Urinary bladder (tissue), 4 donors: Measurements from ENCODE around the gene CEACAM18. TPM values are rescaled to one million over a fixed set of nuclear protein-coding genes. Genes with fewer than 3 reads are reported as not detected.
"Not testable (repeated sequence)": the region's sequence is repeated elsewhere in the genome, so short reads cannot be mapped to it uniquely, and the experiment has no call there.

Experiments used
- DNase-seq: peaks from one replicate; pipeline ENCODE4 v3.0.0-alpha.2; 2015; ENCODE audit errors: extremely low spot score
- H3K27ac ChIP-seq: one replicate; pipeline ENCODE4 v1.5.1; 2013; ENCODE audit warnings: low read depth, mild to moderate bottlenecking, moderate library complexity
- H3K36me3 ChIP-seq: one replicate; pipeline ENCODE4 v1.6.1; 2013; ENCODE audit warnings: mild to moderate bottlenecking, moderate library complexity; ENCODE audit not compliant: insufficient read depth
- H3K4me1 ChIP-seq: one replicate; pipeline ENCODE4 v1.6.1; 2013; ENCODE audit warnings: mild to moderate bottlenecking, moderate library complexity; ENCODE audit not compliant: insufficient read depth
- H3K4me3 ChIP-seq: one replicate; pipeline ENCODE4 v1.5.1; 2013; ENCODE audit warnings: low read depth, low read length
- WGBS: extraction: QIAGEN DNeasy Blood & Tissue Kit; methylation state at CpG from one replicate; pipeline ENCODE4 v1.1.7; 2013; 5-methylcytosine and 5-hydroxymethylcytosine counted together
- polyA plus RNA-seq: library from polyadenylated mRNA; stranded (reverse); fragments of 200-250 nt; gene quantifications from one replicate; pipeline ENCODE4 v1.2.3, GENCODE V29; 2013
- total RNA-seq: library from RNA; depleted of rRNA; stranded (reverse); fragments of >200 nt; gene quantifications from one replicate; pipeline ENCODE4 v1.2.3, GENCODE V29; 2014
- donor health status: healthy with polysubstance abuse.
- donor health status: healthy.

Gene CEACAM18
- total and polyA plus RNA-seq, 2 donors: not detected

DNA sequence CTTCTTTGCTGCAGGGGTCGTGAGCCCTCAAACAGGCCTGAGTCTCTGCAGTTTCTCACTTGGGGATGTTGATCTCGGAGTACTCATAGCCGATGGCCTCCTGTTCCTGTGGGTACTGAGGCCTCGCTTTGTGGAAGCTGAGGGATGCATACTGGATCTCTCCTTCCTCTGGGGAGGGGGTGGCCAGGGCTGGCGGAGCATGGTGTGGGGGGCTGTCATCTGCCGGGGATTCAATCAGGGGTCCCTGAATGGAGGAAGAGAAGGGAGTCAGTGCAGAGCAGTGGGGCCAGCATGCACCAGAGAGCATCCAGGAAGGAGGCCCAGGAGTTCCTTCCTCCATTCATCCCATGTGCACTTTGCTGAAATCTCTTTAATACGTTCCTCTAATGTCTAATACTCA lies 13.2 kb downstream of the CEACAM18 start:
- Histone ChIP-seq H3K36me3 (no peaks in the 10 kb centered on the region), H3K4me3 (no peak overlapping the region), H3K4me1 (no peaks in the 10 kb centered on the region), H3K27ac (no peak overlapping the region)
- DNase-seq: no peak
- WGBS: 78% methylated on average over 7 of the region's 7 CpGs

DNA sequence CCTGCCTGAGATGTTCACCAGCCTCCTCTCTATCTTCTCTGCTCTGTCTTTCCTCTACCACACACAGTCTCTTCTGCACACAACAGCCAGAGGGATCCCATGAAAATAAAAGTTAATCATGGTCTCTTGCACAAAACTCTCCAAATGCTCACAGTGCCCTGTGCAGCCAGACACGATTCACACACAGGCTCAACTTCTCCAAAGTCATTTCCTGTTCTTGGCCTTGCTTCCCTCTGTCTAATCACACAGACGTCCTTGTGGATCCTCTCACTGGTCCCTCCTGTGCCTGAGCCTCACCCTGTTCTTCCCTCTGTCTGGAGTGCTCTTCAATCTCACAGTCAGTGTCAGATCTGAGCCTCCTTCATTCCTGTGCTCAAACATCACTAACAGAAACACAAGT lies 15.4 kb downstream of the CEACAM18 start:
- Histone ChIP-seq H3K36me3 (no peaks in the 10 kb centered on the region), H3K4me3 (no peak overlapping the region), H3K4me1 (no peaks in the 10 kb centered on the region), H3K27ac (no peak overlapping the region)
- WGBS: 29% methylated on average over 2 of the region's 2 CpGs
- DNase-seq: no peak

DNA sequence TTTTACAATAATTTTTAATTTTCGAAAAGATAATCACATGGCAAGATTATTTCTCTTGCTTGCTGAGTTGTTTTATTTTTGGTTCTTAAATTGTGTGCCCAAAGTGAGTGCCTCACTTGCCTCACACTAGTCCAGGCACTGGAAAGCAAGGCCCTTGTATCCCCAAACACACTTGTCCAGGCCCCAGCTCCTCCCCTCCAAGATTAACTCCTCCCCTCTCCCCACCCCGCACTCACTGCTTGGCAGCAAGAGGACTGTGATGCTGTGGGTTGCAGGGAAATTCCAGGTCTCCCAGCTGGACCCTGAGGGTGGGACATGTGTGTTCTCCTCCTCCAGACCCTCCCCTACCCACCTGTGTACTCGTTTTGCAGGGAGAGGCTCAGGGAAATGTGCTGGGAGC lies 19.3 kb downstream of the CEACAM18 start:
- no peak overlapping the region for H3K27ac ChIP-seq
- H3K4me3 ChIP-seq: no peak overlapping the region
- 43% methylated on average over 3 of the region's 3 CpGs for WGBS
- H3K4me1 ChIP-seq: no peaks in the 10 kb centered on the region
- DNase-seq: no peak
- H3K36me3 ChIP-seq: no peaks in the 10 kb centered on the region

DNA sequence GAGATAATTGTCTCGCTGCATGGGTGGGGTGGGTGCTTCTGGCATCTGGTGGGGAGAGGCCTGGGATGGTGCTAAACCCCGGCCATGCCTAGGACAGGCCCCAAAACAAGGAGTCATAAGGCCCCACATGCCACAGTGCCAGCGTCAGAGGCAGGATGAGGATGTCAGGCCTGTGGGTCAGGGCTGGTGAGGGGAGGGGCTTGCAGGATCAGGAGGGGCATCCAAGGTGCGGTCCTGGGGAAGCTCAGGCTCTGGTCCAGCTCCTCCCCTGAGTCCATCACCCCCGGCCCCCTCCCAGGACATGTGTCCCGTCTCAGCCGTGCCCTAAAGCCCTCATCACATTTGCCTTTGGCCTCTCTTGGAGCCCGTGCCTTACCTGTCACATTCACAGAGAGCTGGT lies 22.6 kb downstream of the CEACAM18 start:
- not testable (repeated sequence) for DNase-seq, H3K4me1 ChIP-seq, H3K36me3 ChIP-seq, H3K27ac ChIP-seq, H3K4me3 ChIP-seq
- 39% methylated on average over 8 of the region's 8 CpGs for WGBS

- Histone ChIP-seq H3K36me3 (no peaks in the 10 kb centered on the region), H3K4me3 (no peak within 1 kb of the TSS), H3K4me1 (no peaks in the 10 kb centered on the region), H3K27ac (no peak within 1 kb of the TSS)
- DNase-seq: no peak
- WGBS: 63% methylated on average over 12 of the region's 12 CpGs
Measured at GRCh38 chr19:51501594-51502263, 23.4 kb downstream of the CEACAM18 start, which contains the start of gene SIGLEC12. Gene SIGLEC12 (minus strand): TSS chr19:51501800. CDS start chr19:51501733, 67 bp downstream.

GRCh38 chr19:51503286-51503817 lies 25.0 kb downstream of the CEACAM18 start:
- Histone ChIP-seq H3K4me1 (no peaks in the 10 kb centered on the region), H3K27ac (no peak overlapping the region), H3K4me3 (no peak overlapping the region), H3K36me3 (no peaks in the 10 kb centered on the region)
- no peak for DNase-seq
- 78% methylated on average over 5 of the region's 5 CpGs for WGBS

DNA sequence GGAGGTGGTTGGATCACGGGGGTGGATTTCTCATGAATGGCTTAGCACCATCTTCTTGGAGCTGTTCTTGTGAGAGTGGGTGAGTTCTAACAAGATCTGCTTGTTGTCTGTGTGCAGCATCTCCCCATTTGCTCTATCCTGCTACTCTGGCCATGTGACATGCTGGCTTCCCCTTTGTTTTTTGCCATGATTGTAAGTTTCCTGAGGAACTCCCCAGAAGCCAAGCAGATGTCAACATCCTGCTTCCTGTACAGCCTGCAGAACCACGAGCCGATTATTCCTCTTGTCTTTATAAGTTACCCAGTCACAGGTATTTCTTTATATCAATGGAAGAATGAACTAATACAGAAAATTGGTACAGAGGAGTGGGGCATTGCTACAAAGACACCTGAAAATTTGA lies 25.6 kb downstream of the CEACAM18 start:
- 50% methylated on average over 3 of the region's 3 CpGs for WGBS
- no peaks in the 10 kb centered on the region for H3K36me3 ChIP-seq
- no peak overlapping the region for H3K27ac ChIP-seq
- no peak for DNase-seq
- H3K4me1 ChIP-seq: no peaks in the 10 kb centered on the region
- H3K4me3 ChIP-seq: no peak overlapping the region

- no peak for DNase-seq
- 33% methylated on average over 3 of the region's 3 CpGs for WGBS
- H3K4me3 ChIP-seq: no peak overlapping the region
- H3K36me3 ChIP-seq: no peaks in the 10 kb centered on the region
- no peaks in the 10 kb centered on the region for H3K4me1 ChIP-seq
- H3K27ac ChIP-seq: no peak overlapping the region
Measured at GRCh38 chr19:51505904-51506303, 27.6 kb downstream of the CEACAM18 start.

- Histone ChIP-seq H3K27ac (no peak overlapping the region), H3K4me3 (no peak overlapping the region), H3K36me3 (no peaks in the 10 kb centered on the region), H3K4me1 (no peaks in the 10 kb centered on the region)
- no peak for DNase-seq
- 47% methylated on average over 3 of the region's 3 CpGs for WGBS
Measured at GRCh38 chr19:51507192-51507591, 28.9 kb downstream of the CEACAM18 start.

DNA sequence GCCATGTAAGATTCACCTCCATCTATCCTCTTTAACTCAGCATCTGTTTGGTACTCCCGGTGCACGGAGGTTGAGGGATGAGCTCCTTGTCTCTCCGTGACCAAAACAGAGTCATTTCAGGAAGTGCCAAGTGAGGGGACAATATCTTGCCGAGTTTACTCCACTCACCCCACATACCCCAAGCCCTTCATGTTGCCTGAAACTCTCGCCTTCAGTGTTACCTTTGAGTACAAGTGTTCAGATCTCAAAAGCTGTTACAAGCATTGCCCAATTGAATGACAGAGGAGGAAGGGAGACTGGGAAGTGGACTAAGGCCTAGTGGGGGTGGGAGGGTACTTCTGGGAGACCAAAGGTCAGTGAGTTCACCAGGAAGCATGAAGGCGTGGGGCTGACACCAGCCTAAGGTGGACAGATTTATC lies 29.3 kb downstream of the CEACAM18 start:
- no peak for DNase-seq
- no peak overlapping the region for H3K27ac ChIP-seq
- H3K4me3 ChIP-seq: no peak overlapping the region
- no peaks in the 10 kb centered on the region for H3K4me1 ChIP-seq
- H3K36me3 ChIP-seq: no peaks in the 10 kb centered on the region
- 65% methylated on average over 6 of the region's 6 CpGs for WGBS

- no peak overlapping the region for H3K4me3 ChIP-seq
- no peaks in the 10 kb centered on the region for H3K36me3 ChIP-seq
- no peak overlapping the region for H3K27ac ChIP-seq
- WGBS: 54% methylated on average over 3 of the region's 3 CpGs
- DNase-seq: no peak
- no peaks in the 10 kb centered on the region for H3K4me1 ChIP-seq
Measured at GRCh38 chr19:51508059-51508733, 29.9 kb downstream of the CEACAM18 start.

DNA sequence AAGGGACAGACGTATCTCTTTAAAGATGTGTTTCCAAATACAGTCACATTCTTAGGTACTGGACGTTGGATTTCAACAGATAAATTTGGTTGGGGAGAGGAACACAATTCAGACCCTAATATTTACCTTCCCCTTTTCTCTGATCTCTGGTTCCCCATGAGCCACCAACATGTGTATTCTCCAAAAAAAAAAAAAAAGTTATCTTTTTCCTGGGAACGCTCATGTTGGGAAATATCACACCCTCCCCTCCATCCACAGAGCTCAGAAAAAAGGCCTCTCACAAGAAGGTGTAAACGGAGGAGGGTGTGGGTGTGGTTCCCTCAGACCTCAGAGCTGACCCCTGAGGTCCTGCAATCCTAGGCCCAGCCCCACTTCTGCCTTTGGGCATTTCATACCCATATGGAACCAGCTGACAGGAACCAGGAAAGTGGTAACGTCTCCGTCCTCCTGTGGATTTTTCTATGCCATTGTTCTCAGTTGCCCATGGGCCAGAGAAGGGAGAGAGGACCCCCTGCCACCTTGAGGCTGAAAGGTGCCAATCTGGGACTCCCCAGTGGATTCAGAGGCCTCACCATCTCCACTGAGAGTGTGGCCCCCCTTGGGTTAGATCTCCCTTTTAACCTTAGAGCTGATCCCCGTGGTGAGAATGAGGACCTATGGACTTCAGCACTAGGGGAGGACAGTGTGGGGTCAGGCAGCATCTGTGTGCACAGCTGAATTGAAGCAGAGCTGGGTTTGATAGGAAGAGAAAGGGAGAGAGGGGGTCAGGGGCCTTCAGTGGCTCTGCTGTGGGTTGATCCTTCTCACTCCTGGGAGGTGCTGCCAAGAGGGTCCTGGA lies 31.7 kb downstream of the CEACAM18 start:
- Histone ChIP-seq H3K27ac (no peak overlapping the region), H3K36me3 (no peaks in the 10 kb centered on the region), H3K4me1 (no peaks in the 10 kb centered on the region), H3K4me3 (no peak overlapping the region)
- no peak for DNase-seq
- WGBS: 49% methylated on average over 7 of the region's 7 CpGs

GRCh38 chr19:51511353-51511752 lies 33.0 kb downstream of the CEACAM18 start:
- Histone ChIP-seq H3K36me3 (no peaks in the 10 kb centered on the region), H3K4me3 (no peak overlapping the region), H3K27ac (no peak overlapping the region), H3K4me1 (no peaks in the 10 kb centered on the region)
- WGBS: 11% methylated on average over 6 of the region's 6 CpGs
- DNase-seq: no peak
